Upper lobe of right lung (tissue), 1 donor: ENCODE results near the gene DPP4. TPM values are rescaled to one million over a fixed set of nuclear protein-coding genes. Genes with fewer than 3 reads are reported as not detected.
"Not testable (repeated sequence)": the region's sequence is repeated elsewhere in the genome, so short reads cannot be mapped to it uniquely, and the experiment has no call there.

Experiments
- ATAC-seq: fragments of 200-7000 bp; cut with Tn5 transposase; one replicate; pipeline ENCODE4 v1.9.1; 2020; ENCODE audit warnings: mild to moderate bottlenecking, moderate library complexity
- DNase-seq: peaks from one replicate; pipeline ENCODE4 v3.0.0-alpha.2; 2020
- H3K27ac ChIP-seq: fragments of 200-600 bp; one replicate; pipeline ENCODE4 v1.8.0; 2022
- H3K27me3 ChIP-seq: fragments of 200-600 bp; one replicate; pipeline ENCODE4 v1.8.0; 2022; ENCODE audit warnings: mild to moderate bottlenecking
- H3K36me3 ChIP-seq: fragments of 200-600 bp; one replicate; pipeline ENCODE4 v1.8.0; 2022
- H3K4me1 ChIP-seq: fragments of 200-600 bp; one replicate; pipeline ENCODE4 v1.8.0; 2022
- H3K4me3 ChIP-seq: fragments of 200-600 bp; one replicate; pipeline ENCODE4 v1.8.0; 2022; ENCODE audit warnings: mild to moderate bottlenecking
- H3K9me3 ChIP-seq: fragments of 200-600 bp; one replicate; pipeline ENCODE4 v1.8.0; 2022
- CTCF ChIP-seq: fragments of 200-600 bp; IDR thresholded peaks from one replicate; pipeline ENCODE4 v1.8.0; 2022; ENCODE audit warnings: antibody characterized with exemption
- intact Hi-C: fragments of 100-400 bp; cut with DNase I; formaldehyde crosslinking; loops from one replicate; pipeline ENCODE4 v1.11.0; 2022
- total RNA-seq: library from RNA; stranded (reverse); fragmentation: NEBNext Ultra II Directional; extraction: Animal tissue kit (Norgen Biotek cat#: 25700); gene quantifications from one replicate; pipeline ENCODE4 v1.2.1, GENCODE V29; 2021
- donor health status: DM: no; HTN: yes; CAD: no; lungs with severe emphysema.

The DPP4 gene
- total RNA-seq, 1 donor from 2014 or later: 30.7 TPM

GRCh38 chr2:162057426-162057825 lies 16.6 kb downstream of the DPP4 start:
- Histone ChIP-seq H3K4me3 (no peak overlapping the region), H3K4me1 (no peaks in the 10 kb centered on the region), H3K27ac (no peak overlapping the region), H3K27me3 (no peaks in the 10 kb centered on the region), H3K36me3 (no peaks in the 10 kb centered on the region), H3K9me3 (no peaks in the 10 kb centered on the region)
- TF ChIP-seq CTCF: no peak
- intact Hi-C loops: no loop called here
- ATAC-seq (no peak), DNase-seq (no peak)

- no peak for ATAC-seq
- Histone ChIP-seq H3K4me1 (no peaks in the 10 kb centered on the region), H3K4me3 (no peak overlapping the region), H3K27me3 (no peaks in the 10 kb centered on the region), H3K9me3 (no peaks in the 10 kb centered on the region), H3K36me3 (no peaks in the 10 kb centered on the region), H3K27ac (no peak overlapping the region)
- intact Hi-C loops: no loop called here
- no peak for TF ChIP-seq CTCF
- DNase-seq: no peak
Measured at GRCh38 chr2:162056796-162057399, 17.1 kb downstream of the DPP4 start.

- Histone ChIP-seq H3K36me3 (no peaks in the 10 kb centered on the region), H3K9me3 (no peaks in the 10 kb centered on the region), H3K4me1 (no peaks in the 10 kb centered on the region), H3K27me3 (no peaks in the 10 kb centered on the region), H3K27ac (no peak overlapping the region), H3K4me3 (no peak overlapping the region)
- TF ChIP-seq CTCF: no peak
- no peak for ATAC-seq
- intact Hi-C loops: no loop called here
- DNase-seq: no peak
Measured at GRCh38 chr2:162053808-162054155, 20.2 kb downstream of the DPP4 start.

GRCh38 chr2:162053066-162053807 lies 20.8 kb downstream of the DPP4 start:
- no peak for DNase-seq
- no peak for ATAC-seq
- no peak for TF ChIP-seq CTCF
- Histone ChIP-seq H3K4me1 (no peaks in the 10 kb centered on the region), H3K36me3 (no peaks in the 10 kb centered on the region), H3K27me3 (no peaks in the 10 kb centered on the region), H3K4me3 (no peak overlapping the region), H3K9me3 (no peaks in the 10 kb centered on the region), H3K27ac (no peak overlapping the region)
- intact Hi-C loops: no loop called here

- Histone ChIP-seq H3K4me1 (no peaks in the 10 kb centered on the region), H3K27me3 (no peaks in the 10 kb centered on the region), H3K36me3 (no peaks in the 10 kb centered on the region), H3K27ac (no peak overlapping the region), H3K4me3 (no peak overlapping the region), H3K9me3 (no peaks in the 10 kb centered on the region)
- no peak for TF ChIP-seq CTCF
- ATAC-seq (no peak), DNase-seq (no peak)
- intact Hi-C loops: no loop called here
Measured at GRCh38 chr2:162050513-162050961, 23.5 kb downstream of the DPP4 start.

GRCh38 chr2:162049089-162049488 lies 24.9 kb downstream of the DPP4 start:
- H3K36me3 ChIP-seq, H3K4me1 ChIP-seq, H3K27ac ChIP-seq, DNase-seq, intact Hi-C loops, H3K27me3 ChIP-seq, ATAC-seq, H3K4me3 ChIP-seq, H3K9me3 ChIP-seq: not testable (repeated sequence)
